ENCODE results near the gene CEP85. TPM values are rescaled to one million over a fixed set of nuclear protein-coding genes. Genes with fewer than 3 reads are reported as not detected.
A peak's percentile ranks its signal among the peaks of the same experiment; 100 is the strongest.

The CEP85 gene, protein sequence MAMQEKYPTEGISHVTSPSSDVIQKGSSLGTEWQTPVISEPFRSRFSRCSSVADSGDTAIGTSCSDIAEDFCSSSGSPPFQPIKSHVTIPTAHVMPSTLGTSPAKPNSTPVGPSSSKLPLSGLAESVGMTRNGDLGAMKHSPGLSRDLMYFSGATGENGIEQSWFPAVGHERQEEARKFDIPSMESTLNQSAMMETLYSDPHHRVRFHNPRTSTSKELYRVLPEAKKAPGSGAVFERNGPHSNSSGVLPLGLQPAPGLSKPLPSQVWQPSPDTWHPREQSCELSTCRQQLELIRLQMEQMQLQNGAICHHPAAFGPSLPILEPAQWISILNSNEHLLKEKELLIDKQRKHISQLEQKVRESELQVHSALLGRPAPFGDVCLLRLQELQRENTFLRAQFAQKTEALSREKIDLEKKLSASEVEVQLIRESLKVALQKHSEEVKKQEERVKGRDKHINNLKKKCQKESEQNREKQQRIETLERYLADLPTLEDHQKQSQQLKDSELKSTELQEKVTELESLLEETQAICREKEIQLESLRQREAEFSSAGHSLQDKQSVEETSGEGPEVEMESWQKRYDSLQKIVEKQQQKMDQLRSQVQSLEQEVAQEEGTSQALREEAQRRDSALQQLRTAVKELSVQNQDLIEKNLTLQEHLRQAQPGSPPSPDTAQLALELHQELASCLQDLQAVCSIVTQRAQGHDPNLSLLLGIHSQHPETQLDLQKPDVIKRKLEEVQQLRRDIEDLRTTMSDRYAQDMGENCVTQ
- 37.9 and 38.6 TPM in 2 replicates for total RNA-seq (2021)
- long read RNA-seq, transcript CEP85-202 (14 exons, 3,922 nt) = major isoform, 38 of 123 reads
- long read RNA-seq, transcript CEP85-201 (14 exons, 3,935 nt) = minor isoform, 16 of 123 reads
- long read RNA-seq, partial matches to known transcripts = 58 of 123 reads
- long read RNA-seq, other reads (novel, unspliced or antisense) = 11 of 123 reads

- no peak within 1 kb of the TSS for H2BK5ac ChIP-seq (ENCODE audit: insufficient read length, low read length)
These were observed at the start of gene CEP85 for GRCh38 chr1:26233903-26234643. TSS of gene CEP85 (plus strand) at chr1:26234200. CDS start at chr1:26239784, 5,584 bp downstream.

More at GRCh38 chr1:26233903-26234643, at the start of gene CEP85:
- Histone ChIP-seq H3K4ac (ENCODE audit: low read depth, low read length) (no peak within 1 kb of the TSS), H3K4me1 (ENCODE audit: insufficient read depth, low read length) (no peaks in the 10 kb centered on the region), H3K27ac (ENCODE audit: insufficient read length, low read depth, low read length) (no peak within 1 kb of the TSS), H3K14ac (ENCODE audit: insufficient read depth, low read length) (peak within 1 kb of the TSS; percentile 74; the same call in 1 of the 2 replicates), H4K5ac (ENCODE audit: insufficient read length, low read depth, low read length) (no peak within 1 kb of the TSS), H2AK5ac (ENCODE audit: insufficient read length, low read length) (no peak within 1 kb of the TSS), H3K9ac (ENCODE audit: extremely low read depth, insufficient read length, low read length) (peak within 1 kb of the TSS; percentile 81), H3T11ph (ENCODE audit: low read length) (no peak within 1 kb of the TSS), H3K9me3 (ENCODE audit: control insufficient read depth, low read depth, low read length) (no peaks in the 10 kb centered on the region), H3K23me2 (ENCODE audit: insufficient read length, low read depth, low read length, poor library complexity, severe bottlenecking) (peaks cover 10% of the 10 kb centered on the region), H2BK12ac (ENCODE audit: insufficient read length, low read depth, low read length) (no peak within 1 kb of the TSS), H2BK120ac (ENCODE audit: low read depth, low read length, poor library complexity, severe bottlenecking) (no peak within 1 kb of the TSS), H2BK20ac (ENCODE audit: low read depth, low read length, poor library complexity, severe bottlenecking) (no peak within 1 kb of the TSS), H3K18ac (ENCODE audit: insufficient read length, low read depth, low read length) (peak within 1 kb of the TSS; percentile 23), H3K23ac (ENCODE audit: insufficient read length, low read depth, low read length) (no peak within 1 kb of the TSS), H3K79me1 (ENCODE audit: insufficient read depth, low read depth, low read length, poor library complexity, severe bottlenecking) (peaks cover 6% of the 10 kb centered on the region), H3K56ac (ENCODE audit: insufficient read length, low read depth, low read length) (no peak within 1 kb of the TSS), H3K27me3 (ENCODE audit: insufficient read depth, low read length) (no peaks in the 10 kb centered on the region), H2BK15ac (ENCODE audit: low read depth, low read length) (no peak within 1 kb of the TSS), H3K4me2 (ENCODE audit: insufficient read depth, insufficient read length, low read length) (peak within 1 kb of the TSS; percentile 77), H4K91ac (ENCODE audit: insufficient read length, low read depth, low read length) (no peak within 1 kb of the TSS), H3K79me2 (ENCODE audit: insufficient read depth, low read length) (peaks cover 22% of the 10 kb centered on the region; the same call in 1 of the 2 replicates), H4K20me1 (ENCODE audit: control insufficient read depth, insufficient read depth, insufficient read length) (no peaks in the 10 kb centered on the region), H2AFZ (ENCODE audit: low read length) (peak within 1 kb of the TSS; percentile 5), H4K8ac (replicated peaks; ENCODE audit: insufficient read length, low read depth, low read length) (no peak within 1 kb of the TSS)
- WGBS (ENCODE audit: extremely low coverage, insufficient read length, low lambda C conversion rate) = no CpG with 5 or more reads among the region's 73 CpGs
- peaks cover 23 to 24% of the 10 kb centered on the region in 2 experiments for H3K4me1 Mint-ChIP-seq
- DNase-seq = peak; percentile 98
- H3K9me3 Mint-ChIP-seq = peaks cover 4 to 12% of the 10 kb centered on the region in 2 experiments
- peak within 1 kb of the TSS; percentile 96 to 98 for H3K4me3 Mint-ChIP-seq
- TF ChIP-seq, protein P1, sequence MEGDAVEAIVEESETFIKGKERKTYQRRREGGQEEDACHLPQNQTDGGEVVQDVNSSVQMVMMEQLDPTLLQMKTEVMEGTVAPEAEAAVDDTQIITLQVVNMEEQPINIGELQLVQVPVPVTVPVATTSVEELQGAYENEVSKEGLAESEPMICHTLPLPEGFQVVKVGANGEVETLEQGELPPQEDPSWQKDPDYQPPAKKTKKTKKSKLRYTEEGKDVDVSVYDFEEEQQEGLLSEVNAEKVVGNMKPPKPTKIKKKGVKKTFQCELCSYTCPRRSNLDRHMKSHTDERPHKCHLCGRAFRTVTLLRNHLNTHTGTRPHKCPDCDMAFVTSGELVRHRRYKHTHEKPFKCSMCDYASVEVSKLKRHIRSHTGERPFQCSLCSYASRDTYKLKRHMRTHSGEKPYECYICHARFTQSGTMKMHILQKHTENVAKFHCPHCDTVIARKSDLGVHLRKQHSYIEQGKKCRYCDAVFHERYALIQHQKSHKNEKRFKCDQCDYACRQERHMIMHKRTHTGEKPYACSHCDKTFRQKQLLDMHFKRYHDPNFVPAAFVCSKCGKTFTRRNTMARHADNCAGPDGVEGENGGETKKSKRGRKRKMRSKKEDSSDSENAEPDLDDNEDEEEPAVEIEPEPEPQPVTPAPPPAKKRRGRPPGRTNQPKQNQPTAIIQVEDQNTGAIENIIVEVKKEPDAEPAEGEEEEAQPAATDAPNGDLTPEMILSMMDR (conservative IDR thresholded peaks at IDR 0.05) = peak; percentile 94
- peaks cover 18 to 20% (median 19%) of the 10 kb centered on the region in 3 experiments; a peak in 6 of 7 replicates for H3K36me3 Mint-ChIP-seq (ENCODE audit: insufficient read depth in 1 of 3, low read depth in 3 of 3)
- peaks cover 5% of the 10 kb centered on the region for H3K27me3 Mint-ChIP-seq (ENCODE audit: low read depth)
- peak within 1 kb of the TSS; percentile 38 to 97 (median 65) for H3K27ac Mint-ChIP-seq
